ENCODE data around the gene RAP1GAP. TPM values are rescaled to one million over a fixed set of nuclear protein-coding genes. Genes with fewer than 3 reads are reported as not detected.

Gene RAP1GAP
- total and polyA plus RNA-seq, 2 of the 13 experiments (the other 11 are each of a cell fraction or from before 2014, with no cell fraction given): 11.9 to 37.5 TPM

DNA sequence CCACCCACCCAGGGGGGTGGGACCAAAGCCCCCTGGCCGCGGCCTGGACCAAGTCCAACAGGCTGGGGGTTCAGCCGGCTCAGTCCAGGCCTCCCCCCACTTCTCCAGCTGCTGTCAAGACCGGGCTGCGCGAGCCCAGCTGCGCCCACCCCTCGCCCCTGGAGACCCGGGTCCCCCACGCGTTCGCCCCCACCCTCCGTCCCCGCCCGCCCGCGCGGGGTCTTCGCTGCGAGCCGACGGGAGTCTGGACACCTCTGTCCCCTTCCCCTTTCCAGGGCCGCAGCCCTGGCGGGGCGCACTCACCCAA is 253 bp downstream of the RAP1GAP start:
- H3K4me3 ChIP-seq (replicated peaks in 1 of 3; ENCODE audit: insufficient read depth in 1 of 3, low read depth in 2 of 3, low read length in 3 of 3): peak overlapping the region; percentile 81 to 87 (median 83)
- peak overlapping the region; percentile 87 for H3K27ac ChIP-seq (ENCODE audit: extremely low read length, insufficient read depth, low read length)
- DNase-seq (ENCODE audit: low spot score) (no peak), ATAC-seq (no peak), FAIRE-seq (no peak)
- WGBS (ENCODE audit: low lambda C conversion rate): no CpG with 5 or more reads among the region's 25 CpGs
- H3K9me3 ChIP-seq (ENCODE audit: low read length): no peaks in the 10 kb centered on the region
- ChIA-PET CTCF (ENCODE audit: low intra/inter-chr PET ratio, low total read pairs) (no interaction called here), POLR2A (interaction anchor here (1.1 to 1.6 kb wide), 6 partner anchors 9 to 267 kb away, joined by 3 to 8 read pairs (median 4); no protein-coding TSS in a partner anchor)
- H3K4me1 ChIP-seq (ENCODE audit: insufficient read depth, low read length): peaks cover 81% of the 10 kb centered on the region
- peaks cover 10% of the 10 kb centered on the region for H3K79me2 ChIP-seq (ENCODE audit: insufficient read depth, low read length)
- H3K4me2 ChIP-seq (ENCODE audit: low read depth, low read length): peak overlapping the region; percentile 89
- no peaks in the 10 kb centered on the region for H3K27me3 ChIP-seq (ENCODE audit: control insufficient read depth in 1 of 2, insufficient read depth in 2 of 2, low read length in 2 of 2)
- H4K20me1 ChIP-seq (ENCODE audit: insufficient read depth, low read length): peaks cover 5% of the 10 kb centered on the region
- intact Hi-C loops (cut with micrococcal nuclease; ENCODE audit: unreplicated experiment): no loop called here
- peaks cover 2 to 13% of the 10 kb centered on the region in 2 experiments; a peak in 3 of 5 replicates for H3K36me3 ChIP-seq (replicated peaks in 1 of 2; ENCODE audit: control insufficient read depth in 1 of 2, insufficient read depth in 2 of 2, low read length in 2 of 2)
- peak overlapping the region; percentile 83 for H3K9ac ChIP-seq (ENCODE audit: insufficient read depth, low read depth, low read length)
- BruUV-seq (replicated peaks): no TSS peak
- H2AFZ ChIP-seq (ENCODE audit: low read length): no peak overlapping the region
- in situ Hi-C loops (cut with HindIII; ENCODE audit: extremely low pct_ligation_motif_present, low pct_unique_long_range_greater_than_20kb): no loop called here
- TF ChIP-seq ZNF441 (CRISPR knock-in tag; IDR thresholded peaks at IDR 0.05; ENCODE audit: borderline replicate concordance) (0 out of 2 replicates have a peak, but pooled peaks have one; percentile 2), NR2C2 (CRISPR knock-in tag; IDR thresholded peaks at IDR 0.05; ENCODE audit: borderline replicate concordance) (no peak), JUND (CRISPR knock-in tag; IDR thresholded peaks at IDR 0.05) (0 out of 2 replicates have a peak, but pooled peaks have one; percentile 14), ZNF577 (CRISPR knock-in tag; IDR thresholded peaks at IDR 0.05; ENCODE audit: borderline replicate concordance, low read depth) (no peak), ZNF891 (CRISPR knock-in tag; IDR thresholded peaks at IDR 0.05) (no peak), KLF15 (CRISPR knock-in tag; IDR thresholded peaks at IDR 0.05; ENCODE audit: borderline replicate concordance) (no peak), KMT2B (CRISPR knock-in tag; IDR thresholded peaks at IDR 0.05) (no peak), ZSCAN29 (CRISPR knock-in tag; conservative IDR thresholded peaks at IDR 0.05) (no peak), ZNF451 (CRISPR knock-in tag; IDR thresholded peaks at IDR 0.05) (no peak), ZNF761 (CRISPR knock-in tag; conservative IDR thresholded peaks at IDR 0.05) (no peak), CEBPG (CRISPR knock-in tag; IDR thresholded peaks at IDR 0.05) (no peak), AKNA (CRISPR knock-in tag; IDR thresholded peaks at IDR 0.05; ENCODE audit: borderline replicate concordance) (no peak), ZNF746 (CRISPR knock-in tag; IDR thresholded peaks at IDR 0.05) (0 out of 2 replicates have a peak, but pooled peaks have one; percentile 37), ZNF570 (CRISPR knock-in tag; IDR thresholded peaks at IDR 0.05; ENCODE audit: borderline replicate concordance) (no peak), ZNF747 (CRISPR knock-in tag; IDR thresholded peaks at IDR 0.05; ENCODE audit: borderline replicate concordance) (0 out of 2 replicates have a peak, but pooled peaks have one; percentile 21), ZBTB7A (CRISPR knock-in tag; IDR thresholded peaks at IDR 0.05) (0 out of 2 replicates have a peak, but pooled peaks have one; percentile 18), ZFX (CRISPR knock-in tag; IDR thresholded peaks at IDR 0.05; ENCODE audit: low read depth) (peak; percentile 2; the same call in 1 of the 2 replicates)

Data from HepG2 (cell line).